H1 (cell line): Measurements from ENCODE around the gene C16orf89. TPM values are rescaled to one million over a fixed set of nuclear protein-coding genes. Genes with fewer than 3 reads are reported as not detected.

Experiments
- CTCF ChIA-PET: fragments of 300-600 bp; sonication (Branson Sonifier 250); formaldehyde crosslinking; loops from one replicate; lab custom pipeline; 2021; ENCODE audit not compliant: partially characterized antibody; lab: Charles Lee
- POLR2A ChIA-PET: fragments of 300-600 bp; sonication (Branson Sonifier 250); formaldehyde crosslinking; loops from one replicate; lab custom pipeline; 2021; ENCODE audit warnings: inconsistent platforms; ENCODE audit not compliant: partially characterized antibody; lab: Charles Lee
- DNase-seq, 2 experiments: peaks; one replicate each; pipeline versions ENCODE4 v3.0.0 to v3.0.0-alpha.2; 2010 to 2022; ENCODE audit warnings: low spot score in 2 of 2, low read depth in 1 of 2, mixed read lengths in 1 of 2
- FAIRE-seq: peaks from 2 replicates; lab custom pipeline; 2011; peaks lifted over from hg19 to GRCh38; lab: Jason Lieb, UNC
- H2AFZ ChIP-seq: 2 replicates; pipeline ENCODE4 v1.8.1; 2012; ENCODE audit warnings: low read length, inconsistent platforms
- H2AK5ac ChIP-seq: 2 replicates; pipeline ENCODE4 v1.6.1; 2013; ENCODE audit warnings: low read depth, low read length
- H2BK120ac ChIP-seq: replicated peaks from 2 replicates; pipeline ENCODE3; 2013; ENCODE audit warnings: low read depth, low read length, inconsistent platforms
- H2BK12ac ChIP-seq: 2 replicates; pipeline ENCODE4 v1.6.1; 2013; ENCODE audit warnings: low read depth, low read length
- H2BK15ac ChIP-seq: 2 replicates; pipeline ENCODE4 v1.6.1; 2013; ENCODE audit warnings: low read length
- H2BK20ac ChIP-seq: 2 replicates; pipeline ENCODE4 v1.6.1; 2013; ENCODE audit warnings: low read length
- H2BK5ac ChIP-seq: 2 replicates; pipeline ENCODE4 v1.6.1; 2013; ENCODE audit warnings: low read depth, low read length
- H3K14ac ChIP-seq: 2 replicates; pipeline ENCODE4 v1.6.1; 2013; ENCODE audit warnings: inconsistent platforms; ENCODE audit not compliant: insufficient read length
- H3K18ac ChIP-seq: 2 replicates; pipeline ENCODE4 v1.6.1; 2013; ENCODE audit warnings: low read length; ENCODE audit errors: extremely low read depth
- H3K23ac ChIP-seq: 2 replicates; pipeline ENCODE4 v1.6.1; 2013; ENCODE audit warnings: inconsistent platforms; ENCODE audit not compliant: insufficient read length
- H3K23me2 ChIP-seq: 2 replicates; pipeline ENCODE4 v1.6.1; 2013; ENCODE audit warnings: low read depth, low read length
- H3K27ac ChIP-seq: 2 replicates; pipeline ENCODE4 v1.6.1; 2011; ENCODE audit warnings: low read depth, low read length, inconsistent platforms
- H3K27me3 ChIP-seq, 4 experiments: replicated peaks in 1 of 4; 1 replicate in 1 of 4; 2 replicates in 3 of 4; pipeline versions ENCODE4 v1.6.1 to v1.8.1; 2011 to 2013; ENCODE audit warnings: low read length in 3 of 4, mild to moderate bottlenecking in 3 of 4, inconsistent platforms in 2 of 4, mixed read lengths in 2 of 4, moderate library complexity in 1 of 4; ENCODE audit not compliant: control insufficient read depth in 3 of 4, insufficient read depth in 3 of 4; ENCODE audit errors: extremely low read depth in 1 of 4
- H3K36me3 ChIP-seq, 4 experiments: 2 replicates each; pipeline versions ENCODE4 v1.6.1 to v1.8.1; 2011 to 2013; ENCODE audit warnings: mild to moderate bottlenecking in 4 of 4, low read length in 3 of 4, moderate library complexity in 2 of 4, control low read depth in 1 of 4, inconsistent platforms in 1 of 4; ENCODE audit not compliant: insufficient read depth in 4 of 4, control insufficient read depth in 2 of 4
- H3K4ac ChIP-seq: replicated peaks from 2 replicates; pipeline ENCODE3; 2013; ENCODE audit warnings: low read length, low read depth, mixed read lengths, inconsistent platforms; ENCODE audit not compliant: insufficient read length
- H3K4me1 ChIP-seq, 4 experiments: replicated peaks in 1 of 4; 1 replicate in 1 of 4; 2 replicates in 3 of 4; pipeline versions ENCODE4 v1.6.1 to v1.8.1; 2011 to 2013; ENCODE audit warnings: low read length in 3 of 4, inconsistent platforms in 2 of 4, mixed read lengths in 1 of 4; ENCODE audit not compliant: insufficient read depth in 4 of 4, control insufficient read depth in 3 of 4
- H3K4me2 ChIP-seq, 2 experiments: 2 replicates each; pipeline versions ENCODE4 v1.6.1 to v1.8.1; 2011 to 2013; ENCODE audit warnings: low read depth in 2 of 2, low read length in 2 of 2, control low read depth in 1 of 2, inconsistent platforms in 1 of 2, mild to moderate bottlenecking in 1 of 2; ENCODE audit not compliant: insufficient read depth in 1 of 2
- H3K4me3 ChIP-seq, 4 experiments: fragments of 200-600, 300-600 bp in 1 of 4; sonication (generic), shearing (Covaris generic), sonication (Bioruptor Twin) in 1 of 4; 2 replicates each; pipeline versions ENCODE4 v1.5.1 to v1.8.1; 2011 to 2016; ENCODE audit warnings: low read length in 4 of 4, low read depth in 3 of 4, control low read depth in 2 of 4, inconsistent platforms in 2 of 4, mild to moderate bottlenecking in 2 of 4, mixed read lengths in 1 of 4, moderate library complexity in 1 of 4; ENCODE audit not compliant: insufficient read depth in 2 of 4; ENCODE audit errors: extremely low read depth in 1 of 4
- H3K56ac ChIP-seq: replicated peaks from 2 replicates; pipeline ENCODE3; 2013; ENCODE audit warnings: low read depth, mild to moderate bottlenecking, mixed read lengths, low read length, inconsistent platforms; ENCODE audit not compliant: insufficient read length
- H3K79me1 ChIP-seq: 2 replicates; pipeline ENCODE4 v1.6.1; 2013; ENCODE audit warnings: low read depth, low read length, control low read depth
- H3K79me2 ChIP-seq, 2 experiments: 2 replicates each; pipeline versions ENCODE4 v1.6.1 to v1.8.1; 2012 to 2013; ENCODE audit warnings: low read length in 2 of 2, mild to moderate bottlenecking in 2 of 2, inconsistent platforms in 1 of 2; ENCODE audit not compliant: insufficient read depth in 2 of 2, control insufficient read depth in 1 of 2
- H3K9ac ChIP-seq, 4 experiments: replicated peaks in 1 of 4; 1 replicate in 1 of 4; 2 replicates in 3 of 4; pipeline versions ENCODE4 v1.6.1 to v1.8.1; 2011 to 2013; ENCODE audit warnings: low read depth in 3 of 4, low read length in 3 of 4, control low read depth in 2 of 4, mild to moderate bottlenecking in 2 of 4, moderate library complexity in 2 of 4, inconsistent platforms in 1 of 4; ENCODE audit errors: extremely low read depth in 1 of 4
- H3K9me3 ChIP-seq, 2 experiments: 2 replicates each; pipeline versions ENCODE4 v1.6.1 to v1.8.1; 2012 to 2013; ENCODE audit warnings: mild to moderate bottlenecking in 2 of 2, moderate library complexity in 2 of 2, control low read depth in 1 of 2, inconsistent platforms in 1 of 2, low read depth in 1 of 2, low read length in 1 of 2, mixed read lengths in 1 of 2; ENCODE audit not compliant: insufficient read depth in 2 of 2
- H4K20me1 ChIP-seq, 2 experiments: replicated peaks in 1 of 2; 2 replicates each; pipeline versions ENCODE3 to v1.8.1; 2011 to 2013; ENCODE audit warnings: inconsistent platforms in 2 of 2, low read length in 2 of 2, mild to moderate bottlenecking in 1 of 2; ENCODE audit not compliant: insufficient read depth in 2 of 2, control insufficient read depth in 1 of 2
- H4K5ac ChIP-seq: 2 replicates; pipeline ENCODE4 v1.6.1; 2013; ENCODE audit warnings: low read length, low read depth, mixed read lengths, inconsistent platforms; ENCODE audit not compliant: insufficient read length
- H4K8ac ChIP-seq: 2 replicates; pipeline ENCODE4 v1.8.0; 2013; ENCODE audit warnings: mild to moderate bottlenecking, moderate library complexity, low read length, inconsistent platforms; ENCODE audit not compliant: insufficient read depth; ENCODE audit errors: extremely low read depth
- H4K91ac ChIP-seq: replicated peaks from 2 replicates; pipeline ENCODE3; 2013; ENCODE audit warnings: low read length, mixed read lengths, inconsistent platforms; ENCODE audit not compliant: insufficient read length
- CBX8 ChIP-seq: fragments of 300-800, 300-1000 bp; sonication (generic); IDR thresholded peaks from 2 replicates; pipeline ENCODE4 v1.7.1; 2016; ENCODE audit warnings: low read depth, low read length, borderline replicate concordance
- CTCF ChIP-seq, 3 experiments: IDR thresholded peaks; 1 replicate in 2 of 3; 2 replicates in 1 of 3; pipeline versions ENCODE4 v1.5.1 to v1.6.1; 2011; ENCODE audit warnings: low read length in 3 of 3, mild to moderate bottlenecking in 3 of 3, inconsistent platforms in 2 of 3, low read depth in 1 of 3, moderate library complexity in 1 of 3; ENCODE audit not compliant: insufficient read depth in 1 of 3; ENCODE audit errors: control extremely low read depth in 1 of 3
- EZH2 ChIP-seq: fragments of 200-600 bp; sonication (generic); IDR thresholded peaks from 2 replicates; pipeline ENCODE4 v1.7.1; 2012; ENCODE audit warnings: low read depth, mild to moderate bottlenecking, moderate library complexity, low read length, inconsistent platforms; ENCODE audit not compliant: severe bottlenecking
- JUND ChIP-seq: IDR thresholded peaks from 2 replicates; pipeline ENCODE4 v1.6.1; 2011; ENCODE audit warnings: mild to moderate bottlenecking, improper control_type of control experiment, low read length
- KDM1A ChIP-seq: fragments of 200-600, 300-600 bp; sonication (generic); IDR thresholded peaks from 2 replicates; pipeline ENCODE4 v1.7.1; 2016; ENCODE audit warnings: mild to moderate bottlenecking, low read length, borderline replicate concordance
- PHF8 ChIP-seq: fragments of 200-600 bp; sonication (generic); conservative IDR thresholded peaks from 2 replicates; pipeline ENCODE4 v1.7.1; 2012; ENCODE audit warnings: low read depth, mild to moderate bottlenecking, inconsistent platforms, low read length, moderate library complexity
- SAP30 ChIP-seq: fragments of 300-600 bp; sonication (generic); IDR thresholded peaks from 2 replicates; pipeline ENCODE4 v1.7.1; 2012; ENCODE audit warnings: low read length, moderate library complexity, mild to moderate bottlenecking, inconsistent platforms; ENCODE audit not compliant: insufficient read depth, insufficient replicate concordance
- WGBS, 2 experiments: shearing (Covaris generic) in 1 of 2; methylation state at CpG; one replicate each; pipeline versions ENCODE4 v1.1.6 to v1.1.7; 2013 to 2015; ENCODE audit warnings: low lambda C conversion rate in 2 of 2, mixed read lengths in 2 of 2, inconsistent platforms in 1 of 2, low coverage in 1 of 2, missing lambda C conversion rate in 1 of 2; ENCODE audit not compliant: insufficient replicate concordance in 2 of 2, insufficient coverage in 1 of 2, insufficient read length in 1 of 2; ENCODE audit errors: extremely low coverage in 1 of 2, missing lambda C conversion rate in 1 of 2; 5-methylcytosine and 5-hydroxymethylcytosine counted together
- polyA plus RNA-seq, 7 experiments: library from polyadenylated mRNA; depleted of rRNA in 3 of 7; stranded (reverse) in 5 of 7; unstranded in 2 of 7; fragments of >200 nt in 5 of 7; fragments of 200-250 nt in 2 of 7; gene quantifications; 1 replicate in 5 of 7; 2 replicates in 1 of 7; 4 replicates in 1 of 7; pipeline versions ENCODE4 v1.2.1 to v1.2.3, GENCODE V29; 2011 to 2013; ENCODE audit warnings: missing spikeins in 2 of 7, mixed read lengths in 2 of 7
- total RNA-seq: library from RNA; stranded (reverse); fragmentation: NEBNext Ultra II Directional; extraction: Animal tissue kit (Norgen Biotek cat#: 25700); gene quantifications from 2 replicates; pipeline ENCODE4 v1.2.1, GENCODE V29; 2021

The C16orf89 gene
- total and polyA plus RNA-seq, 2 of the 8 experiments (the other 6 are each of a cell fraction or from before 2014, with no cell fraction given): 6.7 to 9.9 TPM

GRCh38 chr16:5016967-5017677, 48.6 kb downstream of the C16orf89 start:
- H3K56ac ChIP-seq: no peak overlapping the region
- no peak overlapping the region for H3K18ac ChIP-seq
- no peak overlapping the region for H2BK12ac ChIP-seq
- no peaks in the 10 kb centered on the region for H3K23me2 ChIP-seq
- H2AK5ac ChIP-seq: no peak overlapping the region
- no peak overlapping the region for H2BK20ac ChIP-seq
- no peak overlapping the region for H3K4me2 ChIP-seq
- H3K4me1 ChIP-seq: peaks cover 0 to 2% (median 0%) of the 10 kb centered on the region in 4 experiments; a peak in 1 of 7 replicates
- no peak overlapping the region for H4K91ac ChIP-seq
- no peak overlapping the region for H2BK120ac ChIP-seq
- no peak overlapping the region for H3K4me3 ChIP-seq
- H2AFZ ChIP-seq: no peak overlapping the region
- no peak overlapping the region for H3K9ac ChIP-seq
- no peaks in the 10 kb centered on the region for H3K36me3 ChIP-seq
- 86% methylated on average over 6 of the region's 6 CpGs; no CpG with 5 or more reads in 1 of the 2 experiments for WGBS, 2 experiments
- DNase-seq (no peak), FAIRE-seq (no peak)
- H3K4ac ChIP-seq: no peak overlapping the region
- H3K14ac ChIP-seq: no peak overlapping the region
- H4K20me1 ChIP-seq: no peaks in the 10 kb centered on the region
- no peak overlapping the region for H2BK5ac ChIP-seq
- H3K27ac ChIP-seq: no peak overlapping the region
- H3K79me1 ChIP-seq: no peaks in the 10 kb centered on the region
- CTCF ChIA-PET: interaction anchor here (1.4 kb wide), 1 partner anchor 61 kb away, joined by 4 read pairs; no protein-coding TSS in a partner anchor
- H4K8ac ChIP-seq: peak overlapping the region; percentile 25; the same call in 1 of the 2 replicates
- no peaks in the 10 kb centered on the region for H3K9me3 ChIP-seq
- no peaks in the 10 kb centered on the region for H3K79me2 ChIP-seq
- no peaks in the 10 kb centered on the region for H3K27me3 ChIP-seq
- TF ChIP-seq PHF8 (no peak), KDM1A (no peak), SAP30 (no peak), CTCF (IDR thresholded peaks at IDR 0.05; ENCODE audit: control extremely low read depth in 1 of 3, insufficient read depth in 1 of 3, low read depth in 1 of 3, low read length in 3 of 3) (no peak), CBX8 (no peak), JUND (no peak), EZH2 (no peak)
- TF ChIP-seq, all 59 proteins: peak for 0
- Histone ChIP-seq H4K5ac (no peak overlapping the region), H2BK15ac (no peak overlapping the region), H3K23ac (no peak overlapping the region)
- POLR2A ChIA-PET: interaction anchor here (0.9 to 1.2 kb wide), 3 partner anchors 12 to 171 kb away, joined by 3 read pairs; no protein-coding TSS in a partner anchor
